GM23338 (cell line): ENCODE results near the gene BICD2. TPM values are rescaled to one million over a fixed set of nuclear protein-coding genes. Genes with fewer than 3 reads are reported as not detected.

Source experiments
- ATAC-seq: fragments of 200-7000 bp; cut with Tn5 transposase; 3 replicates; pipeline ENCODE4 v1.9.1; 2020
- DNase-seq: peaks from one replicate; pipeline ENCODE4 v3.0.0-alpha.2; 2015; ENCODE audit warnings: low spot score
- H2AFZ ChIP-seq: fragments of 200-600 bp; sonication (generic); 2 replicates; pipeline ENCODE4 v1.8.0; 2016; ENCODE audit warnings: antibody characterized with exemption, mild to moderate bottlenecking, moderate library complexity
- H3F3A ChIP-seq: fragments of 200-600 bp; sonication (generic); replicated peaks from 2 replicates; pipeline ENCODE4 v1.8.0; 2017; ENCODE audit warnings: antibody characterized with exemption, mixed run types, low read depth
- H3K27ac ChIP-seq: fragments of 200-600 bp; sonication (generic); 2 replicates; pipeline ENCODE4 v1.6.1; 2016; ENCODE audit warnings: low read depth
- H3K27me3 ChIP-seq: fragments of 200-600 bp; sonication (generic); 2 replicates; pipeline ENCODE4 v1.8.0; 2016; ENCODE audit warnings: mild to moderate bottlenecking, mixed run types, moderate library complexity; ENCODE audit not compliant: insufficient read depth
- H3K36me3 ChIP-seq: fragments of 200-600 bp; sonication (generic); 2 replicates; pipeline ENCODE4 v1.8.0; 2016; ENCODE audit warnings: mild to moderate bottlenecking; ENCODE audit not compliant: insufficient read depth
- H3K4me1 ChIP-seq: fragments of 200-600 bp; sonication (generic); 2 replicates; pipeline ENCODE4 v1.8.0; 2016; ENCODE audit warnings: mild to moderate bottlenecking, moderate library complexity; ENCODE audit not compliant: insufficient read depth
- H3K4me2 ChIP-seq: fragments of 200-600 bp; sonication (generic); 2 replicates; pipeline ENCODE4 v1.7.1; 2017; ENCODE audit warnings: mixed run types
- H3K4me3 ChIP-seq: fragments of 200-600 bp; sonication (generic); 2 replicates; pipeline ENCODE4 v1.6.1; 2016; ENCODE audit warnings: mixed run types
- H3K79me2 ChIP-seq: fragments of 200-600 bp; sonication (generic); replicated peaks from 2 replicates; pipeline ENCODE4 v1.8.0; 2017; ENCODE audit warnings: mild to moderate bottlenecking; ENCODE audit not compliant: insufficient read depth
- H3K9me2 ChIP-seq: fragments of 200-600 bp; sonication (generic); 2 replicates; pipeline ENCODE4 v1.8.0; 2017; ENCODE audit not compliant: insufficient read depth
- H4K20me1 ChIP-seq: fragments of 200-600 bp; sonication (generic); replicated peaks from 2 replicates; pipeline ENCODE4 v1.8.0; 2017; ENCODE audit warnings: mild to moderate bottlenecking; ENCODE audit not compliant: insufficient read depth
- H3K27ac Mint-ChIP-seq: 2 replicates; pipeline ENCODE4 v1.8.0; 2020; ENCODE audit warnings: inconsistent platforms, mild to moderate bottlenecking, moderate library complexity, mixed read lengths
- H3K27me3 Mint-ChIP-seq: 3 replicates; pipeline ENCODE4 v1.8.0; 2022; ENCODE audit warnings: low read depth, mild to moderate bottlenecking, moderate library complexity, mixed read lengths, inconsistent platforms; ENCODE audit not compliant: insufficient read depth, poor library complexity
- H3K36me3 Mint-ChIP-seq: 3 replicates; pipeline ENCODE4 v1.8.0; 2021; ENCODE audit warnings: low read depth, mild to moderate bottlenecking, inconsistent platforms, moderate library complexity, mixed read lengths
- H3K4me1 Mint-ChIP-seq: 3 replicates; pipeline ENCODE4 v1.8.0; 2020; ENCODE audit warnings: mild to moderate bottlenecking, inconsistent platforms, mixed read lengths
- H3K4me3 Mint-ChIP-seq: 3 replicates; pipeline ENCODE4 v1.8.0; 2021; ENCODE audit warnings: moderate library complexity, mild to moderate bottlenecking, inconsistent platforms, mixed read lengths
- H3K9me3 Mint-ChIP-seq: 3 replicates; pipeline ENCODE4 v1.8.0; 2020; ENCODE audit warnings: moderate library complexity, mild to moderate bottlenecking, inconsistent platforms, mixed read lengths
- CREB1 ChIP-seq: fragments of 250-450 bp; sonication (Bioruptor Pico); IDR thresholded peaks from 2 replicates; pipeline ENCODE4 v1.5.0; 2020; ENCODE audit warnings: low read depth, mild to moderate bottlenecking, moderate library complexity
- CTCF ChIP-seq, 2 experiments: fragments of 200-600 bp in 1 of 2; sonication (generic) in 1 of 2; conservative IDR thresholded peaks; 2 replicates each; pipeline versions ENCODE4 v1.5.1 to v1.6.1; 2016 to 2017; ENCODE audit warnings: antibody characterized with exemption in 2 of 2, low read depth in 2 of 2, mild to moderate bottlenecking in 2 of 2, moderate library complexity in 1 of 2
- EZH2 ChIP-seq: fragments of 200-600 bp; sonication (generic); IDR thresholded peaks from one replicate; pipeline ENCODE4 v1.8.0; 2017; ENCODE audit warnings: antibody characterized with exemption, mild to moderate bottlenecking, low read depth; ENCODE audit not compliant: unreplicated experiment
- JUNB ChIP-seq: IDR thresholded peaks from one replicate; pipeline ENCODE4 v1.6.1; 2016; ENCODE audit warnings: antibody characterized with exemption; ENCODE audit not compliant: unreplicated experiment
- REST ChIP-seq: IDR thresholded peaks from one replicate; pipeline ENCODE4 v1.6.1; 2018; ENCODE audit warnings: antibody characterized with exemption; ENCODE audit not compliant: unreplicated experiment
- ZNF331 ChIP-seq: fragments of 250-450 bp; sonication (Bioruptor Pico); IDR thresholded peaks from 2 replicates; pipeline ENCODE4 v1.5.0; 2020; ENCODE audit warnings: low read depth, mild to moderate bottlenecking, moderate library complexity
- ZNF462 ChIP-seq: fragments of 250-450 bp; sonication (Bioruptor Pico); IDR thresholded peaks from 2 replicates; pipeline ENCODE4 v1.5.0; 2020; ENCODE audit warnings: mild to moderate bottlenecking, moderate library complexity
- polyA plus RNA-seq: library from polyadenylated mRNA; unstranded; fragments of >200 nt; fragmentation: Nextera tagmentation; extraction: Ambion mirVana; gene quantifications from 2 replicates; pipeline ENCODE4 v1.2.1, GENCODE V29; 2016
- total RNA-seq: library from RNA; depleted of rRNA; stranded (reverse); fragments of >200 nt; shearing (Covaris generic); gene quantifications from 2 replicates; pipeline ENCODE4 v1.2.3, GENCODE V29; 2014

Gene BICD2
- total and polyA plus RNA-seq, 2 experiments from 2014 or later = 8.7 to 34.3 TPM

- Histone ChIP-seq H3K4me3 (no peak overlapping the region), H3K27ac (no peak overlapping the region), H4K20me1 (no peaks in the 10 kb centered on the region), H2AFZ (no peak overlapping the region), H3F3A (no peaks in the 10 kb centered on the region), H3K36me3 (no peaks in the 10 kb centered on the region), H3K27me3 (no peaks in the 10 kb centered on the region), H3K9me2 (no peaks in the 10 kb centered on the region), H3K4me1 (no peaks in the 10 kb centered on the region), H3K79me2 (no peaks in the 10 kb centered on the region), H3K4me2 (no peak overlapping the region)
- no peak for DNase-seq
- H3K4me3 Mint-ChIP-seq = no peak overlapping the region
- no peaks in the 10 kb centered on the region for H3K27me3 Mint-ChIP-seq
- no peaks in the 10 kb centered on the region for H3K4me1 Mint-ChIP-seq
- no peaks in the 10 kb centered on the region; the same call in 2 of the 3 replicates for H3K9me3 Mint-ChIP-seq
- no peak overlapping the region for H3K27ac Mint-ChIP-seq
- ATAC-seq = no peak
- TF ChIP-seq CTCF (conservative IDR thresholded peaks at IDR 0.05; ENCODE audit: low read depth in 2 of 2) (no peak), EZH2 (no peak), ZNF331 (CRISPR knock-in tag) (no peak)
- H3K36me3 Mint-ChIP-seq = no peaks in the 10 kb centered on the region
These were observed 15.6 kb upstream of the BICD2 start for GRCh38 chr9:92780206-92780605.

GRCh38 chr9:92775466-92775865 lies 10.8 kb upstream of the BICD2 start:
- ATAC-seq (no peak), DNase-seq (no peak)
- Histone ChIP-seq H3K27ac (no peak overlapping the region), H2AFZ (no peak overlapping the region), H3K4me3 (no peak overlapping the region), H3K27me3 (no peaks in the 10 kb centered on the region), H3F3A (no peaks in the 10 kb centered on the region), H4K20me1 (no peaks in the 10 kb centered on the region), H3K79me2 (no peaks in the 10 kb centered on the region), H3K9me2 (0 out of 2 replicates have a peak, but pooled peaks cover 3% of the 10 kb centered on the region), H3K4me1 (no peaks in the 10 kb centered on the region), H3K36me3 (no peaks in the 10 kb centered on the region), H3K4me2 (no peak overlapping the region)
- H3K27ac Mint-ChIP-seq = no peak overlapping the region
- no peaks in the 10 kb centered on the region; the same call in 2 of the 3 replicates for H3K9me3 Mint-ChIP-seq
- H3K27me3 Mint-ChIP-seq = no peaks in the 10 kb centered on the region
- H3K4me1 Mint-ChIP-seq = peaks cover 5% of the 10 kb centered on the region
- TF ChIP-seq CREB1 (CRISPR knock-in tag) = no peak
- TF ChIP-seq JUNB = no peak
- TF ChIP-seq REST = no peak
- TF ChIP-seq ZNF462 (CRISPR knock-in tag) = no peak
- no peak for TF ChIP-seq CTCF (conservative IDR thresholded peaks at IDR 0.05; ENCODE audit: low read depth in 2 of 2)
- no peaks in the 10 kb centered on the region for H3K36me3 Mint-ChIP-seq
- no peak overlapping the region for H3K4me3 Mint-ChIP-seq
